GM21576 (cell line): ENCODE measurements around the gene GPD1L.
A peak's percentile ranks its signal among the peaks of the same experiment; 100 is the strongest.
"Not testable (repeated sequence)": the region's sequence is repeated elsewhere in the genome, so short reads cannot be mapped to it uniquely, and the experiment has no call there.

Source experiments
- ATAC-seq: cut with Tn5 transposase; IDR thresholded peaks from one replicate; pipeline ENCODE4 v1.9.1; 2021; ENCODE audit warnings: mild to moderate bottlenecking, moderate library complexity; ENCODE audit not compliant: unreplicated experiment

The GPD1L gene

GRCh38 chr3:32177702-32178198 lies 71.3 kb downstream of the GPD1L start:
- peak; percentile 68 for ATAC-seq

GRCh38 chr3:32180141-32180784 lies 73.8 kb downstream of the GPD1L start:
- ATAC-seq = no peak

GRCh38 chr3:32181365-32181764 lies 74.9 kb downstream of the GPD1L start:
- no peak for ATAC-seq

GRCh38 chr3:32181796-32182195 lies 75.4 kb downstream of the GPD1L start:
- ATAC-seq = no peak

GRCh38 chr3:32184187-32184730 lies 77.8 kb downstream of the GPD1L start:
- no peak for ATAC-seq

- no peak for ATAC-seq
Measured at GRCh38 chr3:32186097-32186496, 79.7 kb downstream of the GPD1L start.

GRCh38 chr3:32186876-32187275 lies 80.5 kb downstream of the GPD1L start:
- ATAC-seq = no peak

- no peak for ATAC-seq
Measured at GRCh38 chr3:32189693-32190092, 83.3 kb downstream of the GPD1L start.

GRCh38 chr3:32190556-32190955 lies 84.1 kb downstream of the GPD1L start:
- ATAC-seq = not testable (repeated sequence)

- ATAC-seq = no peak
Measured at GRCh38 chr3:32193101-32193500, 86.7 kb downstream of the GPD1L start.

GRCh38 chr3:32194653-32195052 lies 88.2 kb downstream of the GPD1L start:
- no peak for ATAC-seq

GRCh38 chr3:32195995-32196540 lies 89.6 kb downstream of the GPD1L start:
- no peak for ATAC-seq

- ATAC-seq = no peak
Measured at GRCh38 chr3:32197991-32198390, 91.6 kb downstream of the GPD1L start.

GRCh38 chr3:32198714-32199113 lies 92.3 kb downstream of the GPD1L start:
- ATAC-seq = no peak

- no peak for ATAC-seq
Measured at GRCh38 chr3:32200490-32200889, 94.1 kb downstream of the GPD1L start.

GRCh38 chr3:32200992-32201758 lies 94.8 kb downstream of the GPD1L start:
- ATAC-seq = no peak

GRCh38 chr3:32202496-32202895 lies 96.1 kb downstream of the GPD1L start:
- no peak for ATAC-seq

GRCh38 chr3:32203854-32204253 lies 97.4 kb downstream of the GPD1L start:
- ATAC-seq = no peak

- no peak for ATAC-seq
Measured at GRCh38 chr3:32208447-32208846, 102.0 kb downstream of the GPD1L start.

- ATAC-seq = no peak
Measured at GRCh38 chr3:32215185-32215584, 108.8 kb downstream of the GPD1L start.

- no peak for ATAC-seq
Measured at GRCh38 chr3:32216172-32216783, 109.9 kb downstream of the GPD1L start.
